ENCODE results near the gene TRAF4.
"Not testable (repeated sequence)": the region's sequence is repeated elsewhere in the genome, so short reads cannot be mapped to it uniquely, and the experiment has no call there.

Gene TRAF4

DNA sequence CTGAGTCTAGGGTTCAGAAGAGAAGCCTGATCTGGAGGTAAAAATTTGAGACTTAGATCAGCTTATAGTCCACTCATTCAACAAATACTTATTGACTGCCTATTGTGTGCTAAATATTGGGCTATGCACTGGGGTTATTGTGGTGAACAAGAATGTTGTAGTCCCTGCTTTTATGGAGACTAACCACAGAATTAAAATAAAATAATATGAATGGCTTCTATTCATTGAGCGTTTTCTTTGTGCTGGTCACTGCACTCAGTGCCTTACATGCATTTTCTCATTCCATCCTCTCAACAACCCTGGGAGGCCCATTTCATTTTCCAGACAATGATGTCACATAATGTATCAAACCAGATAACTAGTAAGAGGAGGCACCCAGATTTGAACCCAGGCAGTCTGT lies 10.5 kb upstream of the TRAF4 start:
- no peak for DNase-seq

DNA sequence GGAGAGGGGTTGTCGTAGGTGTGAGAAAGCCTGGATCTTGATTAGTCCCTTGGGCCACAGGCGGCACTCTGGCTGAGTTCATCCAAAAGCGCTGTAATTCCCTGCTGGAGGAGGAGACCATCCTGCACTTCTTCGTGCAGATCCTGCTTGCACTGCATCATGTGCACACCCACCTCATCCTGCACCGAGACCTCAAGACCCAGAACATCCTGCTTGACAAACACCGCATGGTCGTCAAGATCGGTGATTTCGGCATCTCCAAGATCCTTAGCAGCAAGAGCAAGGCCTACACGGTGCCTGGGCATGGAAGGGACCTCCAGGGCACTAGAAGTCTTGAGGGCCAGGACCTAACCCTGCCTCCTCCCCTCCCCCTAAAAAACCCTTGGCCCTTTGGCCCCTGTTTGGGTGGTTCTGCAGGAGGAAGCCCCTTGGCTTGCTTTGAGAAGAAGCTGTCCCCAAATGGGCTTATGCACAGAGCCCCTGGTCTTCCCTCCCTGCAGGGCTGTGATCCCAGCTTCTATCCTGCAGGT lies 9.0 kb upstream of the TRAF4 start:
- no peak for DNase-seq

DNA sequence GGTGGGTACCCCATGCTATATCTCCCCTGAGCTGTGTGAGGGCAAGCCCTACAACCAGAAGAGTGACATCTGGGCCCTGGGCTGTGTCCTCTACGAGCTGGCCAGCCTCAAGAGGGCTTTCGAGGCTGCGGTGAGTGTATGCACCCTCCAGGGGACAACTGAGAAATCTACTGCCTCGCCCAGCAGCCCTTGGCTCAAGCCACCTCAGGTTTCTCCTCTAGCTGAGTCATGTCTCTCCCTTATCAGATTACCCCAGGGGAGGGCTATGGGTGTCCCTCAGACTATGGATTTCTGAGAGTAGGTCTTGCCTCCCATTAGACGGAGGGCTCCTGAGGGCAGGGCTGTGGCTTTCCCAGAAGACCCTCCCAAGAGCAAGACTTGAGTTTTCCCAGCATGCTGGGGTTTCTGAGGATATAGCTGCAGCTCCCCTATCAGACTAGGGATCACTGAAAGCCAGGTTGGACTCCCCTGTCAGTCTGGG lies 8.5 kb upstream of the TRAF4 start:
- DNase-seq: no peak

DNA sequence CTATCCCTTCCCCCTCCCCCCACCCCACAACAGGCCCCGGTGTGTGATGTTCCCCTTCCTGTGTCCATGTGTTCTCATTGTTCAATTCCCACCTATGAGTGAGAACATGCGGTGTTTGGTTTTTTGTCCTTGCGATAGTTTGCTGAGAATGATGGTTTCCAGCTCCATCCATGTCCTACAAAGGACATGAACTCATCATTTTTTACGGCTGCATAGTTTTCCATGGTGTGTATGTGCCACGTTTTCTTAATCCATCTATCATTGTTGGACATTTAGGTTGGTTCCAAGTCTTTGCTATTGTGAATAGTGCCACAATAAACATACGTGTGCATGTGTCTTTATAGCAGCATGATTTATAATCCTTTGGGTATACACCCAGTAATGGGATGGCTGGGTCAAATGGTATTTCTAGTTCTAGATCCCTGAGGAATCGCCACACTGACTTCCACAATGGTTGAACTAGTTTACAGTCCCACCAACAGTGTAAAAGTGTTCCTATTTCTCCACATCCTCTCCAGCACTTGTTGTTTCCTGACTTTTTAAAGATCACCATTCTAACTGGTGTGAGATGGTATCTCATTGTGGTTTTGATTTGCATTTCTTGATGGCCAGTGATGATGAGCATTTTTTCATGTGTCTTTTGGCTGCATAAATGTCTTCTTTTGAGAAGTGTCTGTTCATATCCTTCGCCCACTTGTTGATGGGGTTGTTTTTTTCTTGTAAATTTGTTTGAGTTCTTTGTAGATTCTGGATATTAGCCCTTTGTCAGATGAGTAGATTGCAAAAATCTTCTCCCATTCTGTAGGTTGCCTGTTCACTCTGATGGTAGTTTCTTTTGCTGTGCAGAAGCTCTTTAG lies 7.7 kb upstream of the TRAF4 start:
- not testable (repeated sequence) for DNase-seq

DNA sequence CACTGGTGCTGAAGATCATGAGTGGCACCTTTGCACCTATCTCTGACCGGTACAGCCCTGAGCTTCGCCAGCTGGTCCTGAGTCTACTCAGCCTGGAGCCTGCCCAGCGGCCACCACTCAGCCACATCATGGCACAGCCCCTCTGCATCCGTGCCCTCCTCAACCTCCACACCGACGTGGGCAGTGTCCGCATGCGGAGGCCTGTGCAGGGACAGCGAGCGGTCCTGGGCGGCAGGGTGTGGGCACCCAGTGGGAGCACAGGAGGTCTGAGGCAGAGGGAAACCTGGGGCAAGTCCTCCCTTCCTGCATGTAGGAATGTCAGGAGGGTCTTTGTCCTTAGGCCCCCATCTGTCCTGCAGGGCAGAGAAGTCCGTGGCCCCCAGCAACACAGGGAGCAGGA lies 6.5 kb upstream of the TRAF4 start:
- DNase-seq: no peak

DNA sequence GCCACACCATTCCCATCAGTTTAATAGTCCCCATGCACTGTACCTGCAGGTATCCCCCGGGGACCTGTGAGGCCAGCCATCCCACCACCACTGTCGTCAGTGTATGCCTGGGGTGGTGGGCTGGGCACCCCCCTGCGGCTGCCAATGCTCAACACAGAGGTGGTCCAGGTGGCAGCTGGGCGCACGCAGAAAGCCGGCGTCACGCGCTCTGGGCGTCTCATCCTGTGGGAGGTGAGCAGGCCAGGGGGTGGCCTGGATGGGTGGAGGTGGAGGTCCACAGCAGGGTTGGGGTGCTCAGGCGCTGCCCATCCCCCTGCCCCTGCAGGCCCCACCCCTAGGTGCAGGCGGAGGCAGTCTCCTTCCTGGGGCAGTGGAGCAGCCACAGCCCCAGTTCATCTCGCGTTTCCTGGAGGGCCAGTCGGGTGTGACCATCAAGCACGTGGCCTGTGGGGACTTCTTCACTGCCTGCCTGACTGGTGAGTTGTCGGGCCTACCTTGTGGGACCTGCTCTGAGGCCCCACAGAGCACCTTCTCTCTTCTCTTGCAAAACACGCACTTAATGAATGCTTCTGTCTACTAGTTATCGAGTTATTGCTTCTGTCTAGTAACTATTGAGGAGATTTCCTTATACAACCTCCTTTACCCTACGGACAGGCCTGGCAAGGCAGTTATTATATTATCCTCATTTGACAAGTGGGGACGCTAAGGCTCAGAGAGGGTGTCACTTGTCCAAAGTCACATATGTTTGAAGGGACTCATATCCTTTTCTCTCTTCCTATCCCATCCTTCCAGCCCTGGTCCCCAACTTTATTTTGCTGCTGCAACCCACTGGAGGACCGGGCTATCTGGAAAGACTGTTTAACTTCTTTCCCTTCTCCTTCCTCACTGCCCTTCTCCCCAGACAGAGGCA lies 5.8 kb upstream of the TRAF4 start:
- DNase-seq: no peak

DNA sequence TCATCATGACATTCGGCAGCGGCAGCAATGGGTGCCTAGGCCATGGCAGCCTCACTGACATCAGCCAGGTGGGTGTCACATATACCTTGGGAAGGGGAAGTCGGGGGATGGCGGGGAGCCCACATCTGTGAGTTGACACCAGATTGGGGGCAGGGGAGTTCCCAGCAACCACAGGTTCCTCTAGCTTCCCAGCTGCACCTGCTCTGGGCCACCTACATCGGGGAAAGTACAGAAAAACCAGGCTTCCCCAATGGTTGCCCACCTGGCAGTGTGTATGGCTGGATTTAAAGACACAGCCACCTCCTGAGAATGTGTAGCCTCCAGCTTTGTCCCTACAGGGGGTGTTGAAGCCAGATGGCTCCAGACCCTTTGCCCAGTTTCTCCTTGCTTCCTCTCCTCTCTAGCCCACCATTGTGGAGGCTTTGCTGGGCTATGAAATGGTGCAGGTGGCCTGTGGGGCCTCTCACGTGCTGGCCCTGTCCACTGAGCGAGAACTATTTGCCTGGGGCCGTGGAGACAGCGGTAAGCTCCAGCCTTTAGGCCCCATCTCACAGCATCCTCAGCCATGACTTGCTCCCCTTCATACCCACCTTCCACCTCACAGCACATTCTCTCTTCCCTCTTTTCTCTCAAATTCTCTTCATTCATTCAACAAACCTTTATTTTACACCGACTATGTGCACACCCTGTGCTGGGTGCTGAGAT lies 5.0 kb upstream of the TRAF4 start:
- DNase-seq: peak; percentile 35

DNA sequence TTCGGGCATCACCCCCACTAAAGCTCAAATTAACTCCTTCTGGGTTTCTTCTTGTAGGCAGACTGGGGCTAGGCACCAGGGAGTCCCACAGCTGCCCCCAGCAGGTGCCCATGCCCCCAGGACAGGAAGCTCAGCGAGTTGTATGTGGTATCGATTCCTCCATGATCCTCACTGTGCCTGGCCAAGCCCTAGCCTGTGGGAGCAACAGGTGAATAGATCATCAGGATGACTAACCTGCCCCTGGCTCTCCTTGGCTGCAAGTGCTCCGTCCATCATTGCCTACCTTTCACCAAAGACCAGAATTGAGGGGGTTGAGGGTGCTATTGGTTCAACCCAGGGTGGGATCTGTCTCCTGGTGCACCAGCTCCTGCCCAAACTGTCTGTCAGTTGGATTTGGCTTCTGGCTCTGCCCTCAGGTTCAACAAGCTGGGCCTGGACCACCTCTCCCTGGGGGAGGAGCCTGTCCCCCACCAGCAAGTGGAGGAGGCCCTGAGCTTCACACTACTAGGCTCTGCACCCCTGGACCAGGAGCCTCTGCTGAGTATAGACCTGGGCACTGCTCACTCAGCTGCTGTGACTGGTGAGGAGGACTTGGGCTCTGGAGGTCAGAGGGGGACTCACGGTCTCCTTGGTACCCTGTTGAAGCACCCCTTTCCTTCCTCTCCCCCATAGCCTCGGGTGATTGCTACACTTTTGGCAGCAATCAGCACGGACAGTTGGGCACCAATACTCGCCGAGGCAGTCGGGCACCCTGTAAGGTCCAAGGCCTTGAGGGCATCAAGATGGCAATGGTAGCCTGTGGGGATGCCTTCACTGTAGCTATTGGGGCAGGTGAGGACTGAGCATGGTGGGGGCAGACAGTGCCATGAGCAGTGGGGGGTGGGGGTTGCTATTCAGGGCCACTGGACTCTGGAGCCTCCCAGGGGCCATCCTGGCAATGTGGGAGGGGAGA lies 3.1 kb upstream of the TRAF4 start:
- no peak for DNase-seq

DNA sequence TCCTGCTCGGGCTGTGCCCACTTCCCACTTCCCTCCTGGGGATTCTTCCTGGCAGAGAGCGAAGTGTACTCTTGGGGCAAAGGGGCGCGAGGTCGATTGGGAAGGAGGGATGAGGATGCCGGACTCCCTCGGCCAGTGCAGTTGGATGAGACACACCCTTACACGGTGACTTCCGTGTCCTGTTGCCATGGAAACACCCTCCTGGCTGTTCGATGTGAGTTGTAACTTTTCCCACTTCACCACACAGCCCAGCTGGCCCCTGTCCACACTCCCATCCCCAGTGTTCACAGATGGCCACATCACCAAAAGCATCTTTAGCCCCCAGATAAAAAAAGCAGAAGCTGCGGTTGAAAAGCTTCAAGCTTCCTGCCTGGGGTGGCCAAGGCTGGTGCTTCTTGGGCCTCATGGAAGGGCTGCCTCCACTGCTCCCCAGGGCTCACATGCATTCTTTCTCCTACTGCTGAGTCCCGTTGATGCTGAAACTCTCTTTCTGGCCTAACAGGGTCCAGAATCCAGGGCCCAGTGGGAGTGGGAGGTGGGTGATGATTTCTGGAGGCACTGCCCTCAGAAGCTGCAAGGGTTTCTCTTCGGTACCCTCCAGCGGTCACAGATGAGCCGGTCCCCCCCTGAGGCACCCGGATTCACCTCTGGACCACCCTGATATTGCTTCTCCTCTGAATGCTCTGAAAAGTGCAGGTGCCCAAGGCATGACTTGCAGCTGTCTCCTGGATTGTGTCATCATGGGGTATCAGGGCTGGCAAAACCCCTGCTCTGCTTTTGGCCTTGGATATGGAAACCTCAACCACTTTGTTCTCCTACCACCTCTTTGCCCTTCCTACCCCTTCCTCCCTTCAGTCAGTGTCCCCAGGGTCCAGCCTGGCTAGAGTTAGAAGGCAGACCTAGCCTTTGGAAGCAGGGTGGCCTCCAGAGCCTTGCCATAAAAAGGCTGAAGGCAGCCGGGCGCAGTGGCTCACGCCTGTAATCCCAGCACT lies 2.2 kb upstream of the TRAF4 start:
- no peak for DNase-seq

DNA sequence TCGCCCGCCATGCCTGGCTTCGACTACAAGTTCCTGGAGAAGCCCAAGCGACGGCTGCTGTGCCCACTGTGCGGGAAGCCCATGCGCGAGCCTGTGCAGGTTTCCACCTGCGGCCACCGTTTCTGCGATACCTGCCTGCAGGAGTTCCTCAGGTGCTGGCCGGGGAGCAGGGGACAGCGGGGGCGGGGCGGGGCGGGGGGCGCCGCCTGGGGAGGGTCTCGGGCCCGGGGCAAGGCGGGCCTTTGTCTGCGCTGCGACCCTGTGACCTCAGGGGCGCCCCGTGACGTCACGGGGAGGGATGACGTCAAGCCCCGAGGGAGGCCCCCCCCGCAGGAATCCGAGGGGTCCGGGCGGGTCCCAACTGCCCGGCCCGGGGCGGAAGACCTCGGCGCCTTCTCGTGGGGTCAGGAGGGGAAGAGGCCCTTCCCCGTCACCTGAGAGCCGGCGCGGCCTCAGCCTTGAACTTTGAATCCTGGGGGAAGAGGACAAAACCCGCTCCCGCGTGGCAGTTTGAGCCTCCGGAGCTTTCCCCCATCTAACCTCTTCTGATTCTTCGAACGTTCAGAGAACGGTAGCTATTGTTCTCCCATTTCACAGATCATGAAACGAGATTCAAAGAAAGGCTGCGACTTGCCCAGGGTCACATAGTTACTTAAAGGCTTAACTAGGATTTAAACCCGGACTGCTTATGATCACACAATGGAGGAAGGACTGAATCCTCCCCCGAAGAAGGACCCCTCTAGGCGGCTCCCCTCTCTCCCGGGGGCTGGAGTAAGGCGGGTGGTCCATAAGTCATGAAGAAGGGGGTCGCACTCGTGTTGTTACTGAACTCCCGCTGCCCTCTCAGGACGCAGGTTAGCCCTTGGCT lies 527 bp downstream of the TRAF4 start:
- DNase-seq: peak; percentile 65

DNA sequence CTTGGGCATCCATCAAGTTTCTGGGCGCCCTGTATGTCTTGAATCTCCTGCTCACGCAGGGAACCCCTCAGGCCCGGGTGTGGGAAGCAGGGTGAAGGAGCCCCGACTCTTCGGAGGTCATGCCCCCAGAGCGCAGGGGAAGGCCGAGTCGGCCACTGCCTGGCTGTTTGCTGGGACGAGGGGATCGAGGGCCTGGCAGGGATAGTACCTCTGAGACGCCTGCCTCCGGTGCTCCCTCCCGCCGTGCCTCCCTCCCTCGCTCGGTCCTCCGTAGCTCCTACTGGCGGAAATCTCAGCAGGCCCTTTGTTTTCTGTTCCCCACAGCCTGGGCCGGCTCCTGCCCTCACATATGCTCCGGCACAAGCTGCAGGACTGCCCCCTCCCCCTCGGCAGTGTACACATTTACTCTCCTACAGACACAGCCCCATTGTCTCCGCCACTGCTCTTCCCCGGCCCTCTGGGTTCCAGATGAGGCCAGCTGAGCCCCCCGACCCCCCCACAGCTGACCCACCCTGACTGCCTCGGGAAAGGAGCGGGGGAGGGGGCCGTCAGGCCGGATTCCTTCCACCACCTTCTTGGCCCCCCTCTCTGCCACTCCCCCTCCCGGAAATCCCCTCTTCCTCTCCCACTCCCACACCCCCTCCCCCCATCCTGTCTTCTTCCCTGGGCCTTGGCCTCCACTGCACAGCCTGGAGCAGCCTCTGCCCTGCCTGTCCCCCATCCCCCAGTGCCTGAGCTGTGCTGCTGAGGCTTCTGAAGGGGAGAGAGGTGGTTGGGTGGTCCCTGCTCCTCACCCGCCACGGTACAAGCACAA lies 1.4 kb downstream of the TRAF4 start:
- peak; percentile 40 for DNase-seq

DNA sequence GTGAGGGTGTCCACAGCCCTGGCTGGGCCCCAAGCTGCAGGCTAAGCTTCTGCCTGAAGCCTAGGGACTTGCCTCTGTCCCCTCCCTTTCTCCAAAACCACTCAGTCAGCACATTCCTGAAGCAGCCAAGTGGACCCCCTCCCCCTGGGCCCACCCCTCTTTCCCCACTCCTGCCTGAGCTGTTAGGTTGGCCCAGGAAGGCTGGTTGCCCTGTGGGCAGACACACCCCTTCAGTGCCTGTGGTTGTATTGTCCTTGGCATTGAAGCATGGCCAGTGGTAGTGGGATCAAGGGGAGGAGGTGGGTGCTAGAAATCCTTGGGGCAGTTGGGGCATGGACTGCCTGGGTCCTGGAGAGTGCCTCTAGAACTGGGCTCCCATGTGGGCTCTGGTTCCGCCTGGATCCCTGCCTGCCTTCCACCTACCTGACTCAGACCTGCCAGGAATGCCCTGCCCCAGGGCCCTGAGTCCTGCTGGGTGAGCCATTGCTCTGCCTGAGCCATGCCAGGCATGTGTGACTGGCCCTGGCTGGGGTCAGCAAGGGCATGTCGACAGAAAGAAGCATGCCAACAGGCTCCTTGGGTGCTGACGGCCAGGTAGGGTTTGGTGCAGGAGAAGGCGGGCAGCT lies 2.1 kb downstream of the TRAF4 start:
- DNase-seq: no peak

DNA sequence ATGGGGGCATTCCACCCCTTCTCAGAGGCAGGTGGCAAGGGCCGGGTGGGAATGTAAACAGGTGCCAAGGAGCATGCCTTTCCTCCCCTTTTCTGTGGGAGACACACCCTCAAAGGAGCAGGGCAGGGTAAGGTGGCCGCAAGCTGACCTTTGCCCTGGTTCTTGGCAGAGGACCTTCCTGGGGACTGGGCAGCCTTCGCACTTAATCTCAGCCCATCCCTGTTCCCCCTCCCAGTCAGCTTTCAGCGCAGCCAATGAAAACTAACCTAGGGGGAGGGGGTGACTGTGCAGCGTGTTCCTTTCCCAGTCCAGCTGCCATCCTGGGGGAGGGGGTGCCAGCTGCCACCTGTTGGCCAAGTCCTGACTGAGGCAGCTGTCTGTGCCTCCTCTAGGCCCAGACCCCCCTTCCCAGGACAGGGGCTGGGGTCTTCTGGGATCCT lies 2.8 kb downstream of the TRAF4 start:
- DNase-seq: no peak

DNA sequence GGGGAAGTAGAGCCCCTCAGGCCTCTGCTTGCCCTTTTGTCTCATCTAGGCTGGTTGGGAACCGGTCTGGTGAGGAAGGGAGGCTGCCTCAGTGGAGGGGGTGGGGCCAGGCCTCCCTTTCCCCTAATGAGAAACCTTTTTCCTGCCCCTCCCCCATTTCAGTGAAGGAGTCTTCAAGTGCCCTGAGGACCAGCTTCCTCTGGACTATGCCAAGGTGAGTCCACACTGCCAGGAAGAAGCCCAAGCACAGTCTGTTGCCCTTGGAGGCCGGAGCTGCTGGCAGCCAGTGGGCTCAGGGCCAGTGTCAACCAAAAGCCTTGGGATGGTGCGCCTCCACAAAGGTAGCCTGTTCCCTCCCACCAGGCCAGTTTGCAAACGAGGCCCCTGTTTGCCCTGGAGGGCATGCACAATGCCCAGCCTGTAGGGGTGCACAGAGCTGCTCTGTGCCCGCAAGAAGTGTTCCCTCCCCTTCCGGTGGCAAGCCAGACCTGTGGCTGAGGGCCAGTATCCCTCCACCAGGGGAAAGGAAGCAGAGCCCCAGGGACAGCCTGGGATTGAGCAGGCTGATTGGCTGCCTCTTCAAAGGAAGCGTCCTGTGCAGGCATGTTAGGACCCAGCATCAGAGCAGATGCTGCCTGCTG lies 3.4 kb downstream of the TRAF4 start:
- DNase-seq: no peak

DNA sequence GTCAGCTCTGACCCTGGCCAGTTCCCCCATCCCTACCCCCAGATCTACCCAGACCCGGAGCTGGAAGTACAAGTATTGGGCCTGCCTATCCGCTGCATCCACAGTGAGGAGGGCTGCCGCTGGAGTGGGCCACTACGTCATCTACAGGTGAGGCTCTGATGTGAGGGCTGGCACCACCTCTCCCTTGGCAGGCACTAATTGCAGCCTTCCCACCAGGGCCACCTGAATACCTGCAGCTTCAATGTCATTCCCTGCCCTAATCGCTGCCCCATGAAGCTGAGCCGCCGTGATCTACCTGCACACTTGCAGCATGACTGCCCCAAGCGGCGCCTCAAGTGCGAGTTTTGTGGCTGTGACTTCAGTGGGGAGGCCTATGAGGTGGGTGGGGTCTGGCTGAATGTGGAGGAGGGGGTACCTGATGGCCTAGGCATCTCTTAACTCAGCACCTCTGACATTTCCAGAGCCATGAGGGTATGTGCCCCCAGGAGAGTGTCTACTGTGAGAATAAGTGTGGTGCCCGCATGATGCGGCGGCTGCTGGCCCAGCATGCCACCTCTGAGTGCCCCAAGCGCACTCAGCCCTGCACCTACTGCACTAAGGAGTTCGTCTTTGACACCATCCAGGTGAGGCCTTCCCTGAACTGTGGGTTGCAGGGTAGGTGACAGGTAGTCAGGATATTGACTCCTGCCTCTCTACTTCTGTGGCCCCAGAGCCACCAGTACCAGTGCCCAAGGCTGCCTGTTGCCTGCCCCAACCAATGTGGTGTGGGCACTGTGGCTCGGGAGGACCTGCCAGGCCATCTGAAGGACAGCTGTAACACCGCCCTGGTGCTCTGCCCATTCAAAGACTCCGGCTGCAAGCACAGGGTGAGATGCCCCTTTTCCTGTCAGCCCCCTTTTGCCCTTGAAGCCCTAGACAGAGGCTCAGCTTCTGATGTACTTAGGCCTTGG lies 4.3 kb downstream of the TRAF4 start:
- no peak for DNase-seq

DNA sequence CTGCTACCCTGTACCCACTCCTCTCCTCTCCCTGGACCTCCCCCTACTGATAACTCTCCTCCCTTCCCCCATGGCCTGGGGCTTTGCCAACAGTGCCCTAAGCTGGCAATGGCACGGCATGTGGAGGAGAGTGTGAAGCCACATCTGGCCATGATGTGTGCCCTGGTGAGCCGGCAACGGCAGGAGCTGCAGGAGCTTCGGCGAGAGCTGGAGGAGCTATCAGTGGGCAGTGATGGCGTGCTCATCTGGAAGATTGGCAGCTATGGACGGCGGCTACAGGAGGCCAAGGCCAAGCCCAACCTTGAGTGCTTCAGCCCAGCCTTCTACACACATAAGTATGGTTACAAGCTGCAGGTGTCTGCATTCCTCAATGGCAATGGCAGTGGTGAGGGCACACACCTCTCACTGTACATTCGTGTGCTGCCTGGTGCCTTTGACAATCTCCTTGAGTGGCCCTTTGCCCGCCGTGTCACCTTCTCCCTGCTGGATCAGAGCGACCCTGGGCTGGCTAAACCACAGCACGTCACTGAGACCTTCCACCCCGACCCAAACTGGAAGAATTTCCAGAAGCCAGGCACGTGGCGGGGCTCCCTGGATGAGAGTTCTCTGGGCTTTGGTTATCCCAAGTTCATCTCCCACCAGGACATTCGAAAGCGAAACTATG lies 5.2 kb downstream of the TRAF4 start:
- DNase-seq: no peak
